CD4-positive, alpha-beta T cell treated with Interleukin-17A for 1 hour (primary cell): ENCODE results near the gene TFDP1.
"Not testable (repeated sequence)": the region's sequence is repeated elsewhere in the genome, so short reads cannot be mapped to it uniquely, and the experiment has no call there.

ENCODE experiments used
- DNase-seq: peaks from one replicate; pipeline ENCODE4 v3.0.0-alpha.2; 2020

Gene TFDP1

GRCh38 chr13:113576597-113576996 is 8.0 kb upstream of the TFDP1 start:
- no peak for DNase-seq

GRCh38 chr13:113577881-113578435 is 6.6 kb upstream of the TFDP1 start:
- DNase-seq, result no peak

GRCh38 chr13:113579686-113580085 is 4.9 kb upstream of the TFDP1 start:
- DNase-seq, result no peak

- no peak for DNase-seq
Measured at GRCh38 chr13:113581871-113582270, 2.7 kb upstream of the TFDP1 start.

- no peak for DNase-seq
Measured at GRCh38 chr13:113582841-113583631, 1.5 kb upstream of the TFDP1 start.

- DNase-seq, result no peak
Measured at GRCh38 chr13:113584870-113585671, 518 bp downstream of the TFDP1 start.

GRCh38 chr13:113585896-113586295 is 1.3 kb downstream of the TFDP1 start:
- no peak for DNase-seq

GRCh38 chr13:113586661-113587479 is 2.3 kb downstream of the TFDP1 start:
- peak; percentile 18 for DNase-seq

- DNase-seq, result no peak
Measured at GRCh38 chr13:113588394-113589111, 4.0 kb downstream of the TFDP1 start.

GRCh38 chr13:113589251-113589960 is 4.9 kb downstream of the TFDP1 start:
- DNase-seq, result no peak

- no peak for DNase-seq
Measured at GRCh38 chr13:113589961-113590339, 5.4 kb downstream of the TFDP1 start.

GRCh38 chr13:113591750-113592149 is 7.2 kb downstream of the TFDP1 start:
- no peak for DNase-seq

- no peak for DNase-seq
Measured at GRCh38 chr13:113592571-113592970, 8.0 kb downstream of the TFDP1 start.

- not testable (repeated sequence) for DNase-seq
Measured at GRCh38 chr13:113594066-113594821, 9.7 kb downstream of the TFDP1 start.

GRCh38 chr13:113595131-113595530 is 10.6 kb downstream of the TFDP1 start:
- no peak for DNase-seq

- no peak for DNase-seq
Measured at GRCh38 chr13:113596321-113597200, 12.0 kb downstream of the TFDP1 start.

GRCh38 chr13:113597391-113598080 is 13.0 kb downstream of the TFDP1 start:
- DNase-seq, result no peak

GRCh38 chr13:113598081-113598410 is 13.5 kb downstream of the TFDP1 start:
- no peak for DNase-seq

- DNase-seq, result no peak
Measured at GRCh38 chr13:113598481-113598880, 13.9 kb downstream of the TFDP1 start.
